Prostate gland (tissue), 2 donors: ENCODE results near the gene TPST2.

Experiments used
- POLR2A ChIP-seq: fragments of 450-650 bp; IDR thresholded peaks from one replicate; pipeline ENCODE4 v1.6.1; 2016; ENCODE audit warnings: antibody characterized with exemption, mild to moderate bottlenecking
- TF ChIP-seq, protein P1 (sequence below), 4 experiments: fragments of 200-600 bp in 2 of 4; fragments of 450-650 bp in 2 of 4; sonication (generic) in 2 of 4; IDR thresholded peaks; 1 replicate in 3 of 4; 2 replicates in 1 of 4; pipeline ENCODE4 v1.5.1; 2016 to 2019; ENCODE audit warnings: antibody characterized with exemption in 4 of 4, mild to moderate bottlenecking in 2 of 4, moderate library complexity in 2 of 4

DNA sequence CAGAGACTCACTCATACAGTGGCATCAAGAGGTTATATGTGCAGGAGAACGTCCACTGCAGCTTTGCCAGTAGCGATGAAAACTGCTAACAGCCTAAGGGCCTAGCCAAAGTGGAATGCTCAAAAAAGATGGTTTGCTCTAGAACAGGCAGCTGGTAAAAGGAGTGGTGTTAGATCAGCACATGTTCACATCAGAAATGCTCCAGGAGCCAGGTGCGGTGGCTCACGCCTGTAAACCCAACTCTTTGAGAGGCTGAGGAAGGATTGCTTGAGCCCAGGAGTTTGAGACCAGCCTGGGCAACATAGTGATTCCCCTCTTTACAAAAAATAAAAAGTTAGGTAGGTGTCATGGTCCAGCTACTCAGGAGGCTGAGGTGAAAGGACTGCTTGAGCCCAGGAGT lies 67.3 kb downstream of the TPST2 start:
- TF ChIP-seq, protein P1, sequence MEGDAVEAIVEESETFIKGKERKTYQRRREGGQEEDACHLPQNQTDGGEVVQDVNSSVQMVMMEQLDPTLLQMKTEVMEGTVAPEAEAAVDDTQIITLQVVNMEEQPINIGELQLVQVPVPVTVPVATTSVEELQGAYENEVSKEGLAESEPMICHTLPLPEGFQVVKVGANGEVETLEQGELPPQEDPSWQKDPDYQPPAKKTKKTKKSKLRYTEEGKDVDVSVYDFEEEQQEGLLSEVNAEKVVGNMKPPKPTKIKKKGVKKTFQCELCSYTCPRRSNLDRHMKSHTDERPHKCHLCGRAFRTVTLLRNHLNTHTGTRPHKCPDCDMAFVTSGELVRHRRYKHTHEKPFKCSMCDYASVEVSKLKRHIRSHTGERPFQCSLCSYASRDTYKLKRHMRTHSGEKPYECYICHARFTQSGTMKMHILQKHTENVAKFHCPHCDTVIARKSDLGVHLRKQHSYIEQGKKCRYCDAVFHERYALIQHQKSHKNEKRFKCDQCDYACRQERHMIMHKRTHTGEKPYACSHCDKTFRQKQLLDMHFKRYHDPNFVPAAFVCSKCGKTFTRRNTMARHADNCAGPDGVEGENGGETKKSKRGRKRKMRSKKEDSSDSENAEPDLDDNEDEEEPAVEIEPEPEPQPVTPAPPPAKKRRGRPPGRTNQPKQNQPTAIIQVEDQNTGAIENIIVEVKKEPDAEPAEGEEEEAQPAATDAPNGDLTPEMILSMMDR (IDR thresholded peaks at IDR 0.05), result no peak
- no peak for TF ChIP-seq POLR2A
